Measurements from ENCODE around the gene NFX1. TPM values are rescaled to one million over a fixed set of nuclear protein-coding genes. Genes with fewer than 3 reads are reported as not detected.

Gene NFX1
- total RNA-seq, 1 donor from 2014 or later = 31.4 TPM

- intact Hi-C loops (cut with micrococcal nuclease) = no loop called here
- no peak overlapping the region for H3K4me3 ChIP-seq
- H3K4me1 ChIP-seq = peaks cover 20% of the 10 kb centered on the region
- peaks cover 86% of the 10 kb centered on the region for H3K36me3 ChIP-seq
- no peak for DNase-seq
- no peak for TF ChIP-seq CTCF (IDR thresholded peaks at IDR 0.05; ENCODE audit: borderline replicate concordance)
- H3K9me3 ChIP-seq (replicated peaks) = no peaks in the 10 kb centered on the region
- no peak overlapping the region for H3K27ac ChIP-seq (replicated peaks)
- no peaks in the 10 kb centered on the region for H3K27me3 ChIP-seq (ENCODE audit: low read depth)
Observed at GRCh38 chr9:33270146-33270545, 20.2 kb upstream of the NFX1 start.

GRCh38 chr9:33272061-33272460, 18.3 kb upstream of the NFX1 start:
- Histone ChIP-seq H3K4me3 (no peak overlapping the region), H3K27ac (replicated peaks) (no peak overlapping the region), H3K9me3 (replicated peaks) (no peaks in the 10 kb centered on the region), H3K36me3 (peaks cover 97% of the 10 kb centered on the region), H3K4me1 (peaks cover 2% of the 10 kb centered on the region), H3K27me3 (ENCODE audit: low read depth) (no peaks in the 10 kb centered on the region)
- DNase-seq = no peak
- intact Hi-C loops (cut with micrococcal nuclease) = no loop called here
- no peak for TF ChIP-seq CTCF (IDR thresholded peaks at IDR 0.05; ENCODE audit: borderline replicate concordance)

GRCh38 chr9:33273266-33273971, 16.9 kb upstream of the NFX1 start:
- intact Hi-C loops (cut with micrococcal nuclease) = no loop called here
- Histone ChIP-seq H3K9me3 (replicated peaks) (no peaks in the 10 kb centered on the region), H3K27ac (replicated peaks) (no peak overlapping the region), H3K27me3 (ENCODE audit: low read depth) (no peaks in the 10 kb centered on the region), H3K36me3 (peaks cover 97% of the 10 kb centered on the region), H3K4me1 (no peaks in the 10 kb centered on the region), H3K4me3 (no peak overlapping the region)
- no peak for TF ChIP-seq CTCF (IDR thresholded peaks at IDR 0.05; ENCODE audit: borderline replicate concordance)
- DNase-seq = no peak

GRCh38 chr9:33273972-33274328, 16.4 kb upstream of the NFX1 start:
- H3K4me3 ChIP-seq = no peak overlapping the region
- intact Hi-C loops (cut with micrococcal nuclease) = no loop called here
- no peak overlapping the region for H3K27ac ChIP-seq (replicated peaks)
- H3K27me3 ChIP-seq (ENCODE audit: low read depth) = no peaks in the 10 kb centered on the region
- TF ChIP-seq CTCF (IDR thresholded peaks at IDR 0.05; ENCODE audit: borderline replicate concordance) = no peak
- no peaks in the 10 kb centered on the region for H3K9me3 ChIP-seq (replicated peaks)
- H3K36me3 ChIP-seq = peaks cover 97% of the 10 kb centered on the region
- DNase-seq = no peak
- H3K4me1 ChIP-seq = no peaks in the 10 kb centered on the region

- no peak for DNase-seq
- intact Hi-C loops (cut with micrococcal nuclease) = no loop called here
- peaks cover 98% of the 10 kb centered on the region for H3K36me3 ChIP-seq
- no peaks in the 10 kb centered on the region for H3K27me3 ChIP-seq (ENCODE audit: low read depth)
- no peak for TF ChIP-seq CTCF (IDR thresholded peaks at IDR 0.05; ENCODE audit: borderline replicate concordance)
- no peaks in the 10 kb centered on the region for H3K9me3 ChIP-seq (replicated peaks)
- no peak overlapping the region for H3K27ac ChIP-seq (replicated peaks)
- no peaks in the 10 kb centered on the region for H3K4me1 ChIP-seq
- no peak overlapping the region for H3K4me3 ChIP-seq
Observed at GRCh38 chr9:33277484-33277883, 12.8 kb upstream of the NFX1 start.
